LNCAP (cell line): ENCODE results near the gene PLEKHM3.

ENCODE experiments used
- CTCF ChIP-seq: fragments of 450-650 bp; IDR thresholded peaks from 2 replicates; pipeline ENCODE4 v1.5.1; 2017; ENCODE audit warnings: mild to moderate bottlenecking

The PLEKHM3 gene

DNA sequence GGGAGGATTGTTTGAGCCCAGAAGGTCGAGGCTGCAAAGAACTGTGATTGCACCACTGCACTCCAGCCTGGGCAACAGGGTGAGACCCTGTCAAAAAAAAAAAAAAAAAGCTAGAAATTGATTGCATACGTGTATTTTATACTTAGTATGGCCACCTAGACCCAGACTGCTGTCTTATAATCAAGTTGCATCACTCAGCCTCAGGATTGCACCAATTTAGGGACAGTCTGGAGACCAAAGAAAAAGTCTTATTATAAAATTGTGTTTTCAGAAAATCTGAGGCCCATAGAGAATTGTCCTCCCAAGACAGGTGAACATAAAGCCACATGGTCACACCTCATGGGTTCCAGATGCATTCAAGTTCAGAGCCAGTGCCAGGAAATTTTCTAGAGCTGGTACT, 17.1 kb upstream of the PLEKHM3 start:
- no peak for TF ChIP-seq CTCF

DNA sequence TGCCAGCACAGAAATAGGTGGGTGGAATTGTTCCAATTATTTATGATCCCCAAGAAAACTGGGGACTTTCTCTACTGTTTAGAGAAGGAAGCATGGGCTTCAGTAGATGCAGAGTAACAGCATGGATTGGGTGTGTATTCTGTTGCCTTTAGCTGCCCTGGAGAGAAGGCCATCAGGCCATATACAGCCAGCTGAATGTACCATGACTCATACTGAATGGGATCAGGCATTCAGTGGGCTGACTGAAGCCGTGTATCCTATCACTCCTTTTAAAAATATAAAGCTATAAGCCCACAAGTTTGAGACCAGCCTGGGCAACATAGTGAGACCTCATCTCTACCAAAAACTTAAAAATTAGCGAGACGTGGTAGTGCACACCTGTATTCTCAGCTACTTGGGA, 16.7 kb upstream of the PLEKHM3 start:
- no peak for TF ChIP-seq CTCF

DNA sequence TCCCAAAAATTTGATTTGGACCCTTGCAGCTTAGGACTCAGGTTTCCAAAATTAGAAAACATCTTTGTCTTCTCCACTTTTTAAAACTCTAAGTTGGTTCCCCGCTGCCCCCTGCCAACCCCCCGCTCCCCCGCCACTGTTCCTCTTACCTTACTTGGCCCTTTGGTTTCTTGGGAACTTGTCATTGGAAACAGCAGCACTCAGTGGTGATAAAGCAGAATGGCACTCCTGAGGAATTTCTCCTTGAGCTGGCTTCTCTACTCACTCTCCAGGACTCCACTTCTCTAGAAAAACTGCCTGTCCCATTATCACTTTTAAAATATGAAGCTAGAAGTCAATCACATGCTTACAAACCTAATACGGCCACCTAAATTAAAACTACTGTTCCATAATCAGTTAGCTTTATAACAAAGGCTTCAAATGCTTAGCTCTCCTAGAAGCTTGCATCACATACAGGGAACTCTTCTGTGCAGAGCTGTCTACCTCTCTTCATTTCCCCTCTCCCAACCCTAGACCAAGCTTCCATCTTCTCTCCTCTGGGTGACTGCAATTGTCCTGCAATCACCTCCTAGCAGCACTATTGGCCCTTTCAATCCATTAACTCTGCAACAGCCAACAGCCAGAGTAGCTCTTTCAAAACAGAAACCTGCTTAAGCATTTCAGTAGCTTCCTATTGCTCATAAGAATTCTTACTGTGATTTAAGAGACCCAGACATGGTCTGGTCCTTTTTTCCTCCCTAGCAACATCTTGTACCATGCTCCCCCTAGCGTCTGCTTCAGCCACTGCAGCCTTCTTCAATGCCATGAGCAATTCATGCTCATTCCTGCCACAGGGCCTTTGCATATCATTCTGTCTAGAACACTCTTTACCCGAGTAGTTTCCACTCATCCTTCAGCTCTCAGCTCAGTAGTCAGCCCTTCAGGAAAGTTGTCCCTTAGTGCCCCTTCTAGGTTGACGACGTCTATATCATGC, 15.2 kb upstream of the PLEKHM3 start:
- peak; percentile 48 for TF ChIP-seq CTCF

- TF ChIP-seq CTCF: no peak
These were observed 14.2 kb upstream of the PLEKHM3 start for GRCh38 chr2:208039376-208040110.

GRCh38 chr2:208037564-208038487, 12.5 kb upstream of the PLEKHM3 start:
- TF ChIP-seq CTCF: no peak

DNA sequence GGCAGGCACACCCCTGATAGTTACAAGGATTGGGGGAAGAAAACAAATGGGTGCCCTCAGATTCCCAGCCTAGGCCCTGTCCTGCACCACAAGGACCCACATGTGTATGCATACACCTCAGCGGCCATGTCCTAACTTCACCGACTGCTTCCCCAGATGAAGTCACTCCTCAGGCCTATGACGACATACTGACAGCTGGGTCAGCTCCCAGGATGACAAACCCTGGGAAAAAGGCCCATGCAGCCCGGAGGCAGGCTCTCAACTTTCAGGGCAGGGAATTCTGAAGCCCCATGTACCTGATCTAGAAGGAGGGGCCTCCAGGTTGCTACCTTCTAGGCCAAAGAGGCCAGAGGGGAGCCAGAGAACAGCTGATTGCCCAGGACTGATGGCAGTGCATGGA, 11.0 kb upstream of the PLEKHM3 start:
- TF ChIP-seq CTCF: no peak

GRCh38 chr2:208034503-208035140, 9.3 kb upstream of the PLEKHM3 start:
- TF ChIP-seq CTCF: no peak
